Endothelial cell of umbilical vein (primary cell): ENCODE results near the gene SNED1. TPM values are rescaled to one million over a fixed set of nuclear protein-coding genes. Genes with fewer than 3 reads are reported as not detected.

ENCODE experiments used
- BruUV-seq: library from RNA; stranded (reverse); fragments of 400-500 nt; replicated peaks from 2 replicates; lab custom pipeline; 2021; lab: Mats Ljungman, UMichigan
- CTCF ChIA-PET: fragments of 300-600, 350-600 bp; sonication (Branson Sonifier 250); formaldehyde crosslinking; loops from one replicate; lab custom pipeline; 2021; ENCODE audit warnings: antibody characterized with exemption, inconsistent platforms; lab: Charles Lee
- POLR2A ChIA-PET: fragments of 300-600, 350-600 bp; sonication (Branson Sonifier 250); formaldehyde crosslinking; loops from one replicate; lab custom pipeline; 2021; ENCODE audit warnings: antibody characterized with exemption, inconsistent platforms; lab: Charles Lee
- DNase-seq: peaks from one replicate; pipeline ENCODE4 v3.0.0-alpha.2; 2011; ENCODE audit warnings: low read depth, low spot score
- FAIRE-seq: peaks from 2 replicates; lab custom pipeline; 2011; peaks lifted over from hg19 to GRCh38; lab: Jason Lieb, UNC
- H2AFZ ChIP-seq: 2 replicates; pipeline ENCODE4 v1.6.0; 2012; ENCODE audit warnings: low read depth, low read length, control low read depth, inconsistent platforms
- H3K27ac ChIP-seq: 2 replicates; pipeline ENCODE4 v1.5.1; 2011; ENCODE audit warnings: low read depth, mild to moderate bottlenecking, control low read depth, low read length, moderate library complexity; ENCODE audit not compliant: insufficient read depth
- H3K27me3 ChIP-seq, 2 experiments: 2 replicates each; pipeline versions ENCODE4 v1.6.0 to v1.6.1; 2011; ENCODE audit warnings: low read length in 2 of 2, mixed read lengths in 1 of 2; ENCODE audit not compliant: control insufficient read depth in 2 of 2, insufficient read depth in 2 of 2
- H3K36me3 ChIP-seq, 2 experiments: 2 replicates in 1 of 2; 3 replicates in 1 of 2; pipeline ENCODE4 v1.5.1; 2011; ENCODE audit warnings: low read length in 2 of 2, mild to moderate bottlenecking in 1 of 2, moderate library complexity in 1 of 2; ENCODE audit not compliant: control insufficient read depth in 2 of 2, insufficient read depth in 2 of 2; ENCODE audit errors: extremely low read depth in 1 of 2
- H3K4me1 ChIP-seq: 3 replicates; pipeline ENCODE4 v1.5.1; 2011; ENCODE audit warnings: mild to moderate bottlenecking, low read length; ENCODE audit not compliant: control insufficient read depth, insufficient read depth; ENCODE audit errors: extremely low read depth
- H3K4me2 ChIP-seq: 2 replicates; pipeline ENCODE4 v1.6.1; 2011; ENCODE audit warnings: low read length, control low read depth, mixed read lengths; ENCODE audit not compliant: insufficient read depth
- H3K4me3 ChIP-seq, 3 experiments: fragments of 200-600 bp in 1 of 3; sonication (generic), shearing (Covaris generic) in 1 of 3; replicated peaks in 1 of 3; 2 replicates each; pipeline ENCODE4 v1.5.1; 2011 to 2016; ENCODE audit warnings: control low read depth in 3 of 3, low read length in 3 of 3, mild to moderate bottlenecking in 2 of 3, inconsistent platforms in 1 of 3, low read depth in 1 of 3, moderate library complexity in 1 of 3; ENCODE audit not compliant: insufficient read depth in 1 of 3
- H3K79me2 ChIP-seq: 2 replicates; pipeline ENCODE4 v1.6.0; 2012; ENCODE audit warnings: low read length, inconsistent platforms; ENCODE audit not compliant: control insufficient read depth, insufficient read depth
- H3K9ac ChIP-seq: replicated peaks from 2 replicates; pipeline ENCODE3; 2011; ENCODE audit warnings: low read length, control low read depth; ENCODE audit not compliant: insufficient read depth; ENCODE audit errors: extremely low read depth
- H3K9me1 ChIP-seq: replicated peaks from 3 replicates; pipeline ENCODE4 v1.6.0; 2011; ENCODE audit warnings: mild to moderate bottlenecking, low read length; ENCODE audit not compliant: control insufficient read depth, insufficient read depth; ENCODE audit errors: extremely low read depth
- H3K9me3 ChIP-seq: replicated peaks from 2 replicates; pipeline ENCODE4 v1.5.1; 2012; ENCODE audit warnings: low read length, inconsistent platforms; ENCODE audit not compliant: control insufficient read depth, insufficient read depth
- H4K20me1 ChIP-seq: replicated peaks from 2 replicates; pipeline ENCODE3; 2011; ENCODE audit warnings: mild to moderate bottlenecking, low read length; ENCODE audit not compliant: control insufficient read depth, insufficient read depth; ENCODE audit errors: extremely low read depth
- CTCF ChIP-seq, 2 donors: IDR thresholded peaks; 1 replicate in 1 of 2; 2 replicates in 1 of 2; pipeline ENCODE4 v1.5.1; 2011; ENCODE audit warnings: low read length in 2 of 2, mild to moderate bottlenecking in 2 of 2, moderate library complexity in 2 of 2, control low read depth in 1 of 2, inconsistent platforms in 1 of 2, low read depth in 1 of 2; ENCODE audit not compliant: insufficient read depth in 1 of 2; ENCODE audit errors: extremely low read depth in 1 of 2
- EZH2 ChIP-seq: IDR thresholded peaks from 2 replicates; pipeline ENCODE4 v1.6.1; 2012; ENCODE audit warnings: borderline replicate concordance, low read depth, mild to moderate bottlenecking, moderate library complexity, low read length, inconsistent platforms; ENCODE audit not compliant: severe bottlenecking
- FOS ChIP-seq: IDR thresholded peaks from 2 replicates; pipeline ENCODE4 v1.6.1; 2011; ENCODE audit warnings: mild to moderate bottlenecking, low read length, moderate library complexity, borderline replicate concordance; ENCODE audit not compliant: insufficient read depth
- GATA2 ChIP-seq: IDR thresholded peaks from 2 replicates; pipeline ENCODE4 v1.7.0; 2011; ENCODE audit warnings: low read depth, mild to moderate bottlenecking, moderate library complexity, mixed read lengths, low read length; ENCODE audit not compliant: insufficient read length, insufficient read depth
- JUN ChIP-seq: IDR thresholded peaks from 2 replicates; pipeline ENCODE4 v1.6.1; 2011; ENCODE audit warnings: borderline replicate concordance, low read depth; ENCODE audit not compliant: insufficient read length, insufficient read depth
- MAX ChIP-seq: IDR thresholded peaks from 2 replicates; pipeline ENCODE4 v1.6.1; 2011; ENCODE audit not compliant: insufficient read depth, insufficient read length
- MYC ChIP-seq: IDR thresholded peaks from one replicate; pipeline ENCODE4 v1.6.1; 2011; ENCODE audit warnings: mild to moderate bottlenecking, low read depth, low read length
- POLR2A ChIP-seq: IDR thresholded peaks from 2 replicates; pipeline ENCODE4 v1.6.1; 2012; ENCODE audit warnings: low read depth, mild to moderate bottlenecking, control low read depth, low read length
- POLR2AphosphoS5 ChIP-seq: IDR thresholded peaks from 2 replicates; pipeline ENCODE4 v1.6.1; 2012; ENCODE audit warnings: low read depth, mild to moderate bottlenecking, control low read depth, low read length, moderate library complexity; ENCODE audit not compliant: insufficient read depth
- dilution Hi-C: fragments of 300-500 bp; cut with MboI; formaldehyde crosslinking; loops from one replicate; pipeline ENCODE4 v1.15.0; 2019; ENCODE audit warnings: low sequenced_read_pairs; ENCODE audit not compliant: extremely low pct_ligation_motif_present
- intact Hi-C: fragments of 100-400 bp; cut with micrococcal nuclease; formaldehyde crosslinking; loops from one replicate; pipeline ENCODE4 v1.10.0; 2022
- polyA plus RNA-seq, 4 experiments: library from polyadenylated mRNA; depleted of rRNA in 3 of 4; stranded (reverse) in 3 of 4; unstranded in 1 of 4; fragments of >200 nt; gene quantifications; 2 replicates each; pipeline versions ENCODE4 v1.2.1 to v1.2.3, GENCODE V29; 2011 to 2012; ENCODE audit warnings: missing spikeins in 1 of 4
- total RNA-seq: library from RNA; stranded (reverse); gene quantifications from 2 replicates; pipeline ENCODE4 v1.2.3, GENCODE V29; 2021

Gene SNED1
- total and polyA plus RNA-seq, 2 donors (not counting 3 experiments of a cell fraction or from before 2014, with no cell fraction given) = 14.1 to 17.2 TPM

- no peaks in the 10 kb centered on the region for H3K36me3 ChIP-seq
- no peak for TF ChIP-seq POLR2AphosphoS5
- TF ChIP-seq POLR2A = no peak
- TF ChIP-seq MYC = no peak
- no peak for TF ChIP-seq MAX
- no peak for TF ChIP-seq GATA2
- TF ChIP-seq FOS = no peak
- H3K4me1 ChIP-seq = no peaks in the 10 kb centered on the region
- no TSS peak for BruUV-seq
- H3K4me3 ChIP-seq = no peak overlapping the region
- DNase-seq = no peak
- H3K27ac ChIP-seq = no peak overlapping the region
- no peaks in the 10 kb centered on the region for H3K27me3 ChIP-seq
- H2AFZ ChIP-seq = no peak overlapping the region
- H3K4me2 ChIP-seq = no peak overlapping the region
- H3K9me3 ChIP-seq = no peaks in the 10 kb centered on the region
- POLR2A ChIA-PET = no interaction called here
- dilution Hi-C loops (no loop called here), intact Hi-C loops (no loop called here)
- CTCF ChIA-PET = no interaction called here
- no peak overlapping the region for H3K9ac ChIP-seq
- no peaks in the 10 kb centered on the region for H3K79me2 ChIP-seq
- no peaks in the 10 kb centered on the region for H4K20me1 ChIP-seq
- H3K9me1 ChIP-seq = no peaks in the 10 kb centered on the region
- no peak for FAIRE-seq
These were observed 36.5 kb upstream of the SNED1 start for GRCh38 chr2:240961910-240962299.

- no peaks in the 10 kb centered on the region for H3K4me1 ChIP-seq
- H3K4me2 ChIP-seq = no peak overlapping the region
- intact Hi-C loops (no loop called here), dilution Hi-C loops (no loop called here)
- H3K79me2 ChIP-seq = no peaks in the 10 kb centered on the region
- no peaks in the 10 kb centered on the region for H3K9me3 ChIP-seq
- H3K27me3 ChIP-seq = no peaks in the 10 kb centered on the region
- H3K4me3 ChIP-seq = no peak overlapping the region
- POLR2A ChIA-PET = no interaction called here
- H3K9ac ChIP-seq = no peak overlapping the region
- CTCF ChIA-PET = no interaction called here
- peak; percentile 32 for DNase-seq
- no peak overlapping the region for H2AFZ ChIP-seq
- H3K27ac ChIP-seq = no peak overlapping the region
- no peak for TF ChIP-seq JUN
- TF ChIP-seq MAX = no peak
- no peak for TF ChIP-seq GATA2
- TF ChIP-seq FOS = no peak
- no peak for TF ChIP-seq CTCF (IDR thresholded peaks at IDR 0.05; ENCODE audit: extremely low read depth in 1 of 2, insufficient read depth in 1 of 2, low read depth in 1 of 2, low read length in 2 of 2)
- no peak for TF ChIP-seq POLR2AphosphoS5
- no peak for TF ChIP-seq MYC
- TF ChIP-seq POLR2A = no peak
- no peak for TF ChIP-seq EZH2
- H3K9me1 ChIP-seq = no peaks in the 10 kb centered on the region
- H4K20me1 ChIP-seq = no peaks in the 10 kb centered on the region
- H3K36me3 ChIP-seq = no peaks in the 10 kb centered on the region
- no peak for FAIRE-seq
- no TSS peak for BruUV-seq
These were observed 35.9 kb upstream of the SNED1 start for GRCh38 chr2:240962300-240963064.
